Renal cortical epithelial cell (primary cell): Measurements from ENCODE around the gene ITGB8. TPM values are rescaled to one million over a fixed set of nuclear protein-coding genes. Genes with fewer than 3 reads are reported as not detected.

Experiments used
- DNase-seq: peaks from one replicate; pipeline ENCODE4 v3.0.0-alpha.2; 2011; ENCODE audit warnings: low read depth
- total RNA-seq: library from RNA; depleted of rRNA; stranded (reverse); fragments of >200 nt; gene quantifications from 2 replicates; pipeline ENCODE4 v1.2.3, GENCODE V29; 2014

ITGB8 gene
- total RNA-seq, 1 donor from 2014 or later: 257 TPM

- DNase-seq: no peak
Measured at GRCh38 chr7:20417675-20418382, 87.1 kb downstream of the ITGB8 start.

GRCh38 chr7:20424500-20424899 lies 93.8 kb downstream of the ITGB8 start:
- no peak for DNase-seq

- no peak for DNase-seq
Measured at GRCh38 chr7:20430664-20431063, 100.0 kb downstream of the ITGB8 start.

GRCh38 chr7:20431146-20431545 lies 100.4 kb downstream of the ITGB8 start:
- DNase-seq: no peak

- DNase-seq: no peak
Measured at GRCh38 chr7:20432071-20432470, 101.4 kb downstream of the ITGB8 start.

GRCh38 chr7:20435305-20435704 lies 104.6 kb downstream of the ITGB8 start:
- no peak for DNase-seq

GRCh38 chr7:20438248-20438647 lies 107.5 kb downstream of the ITGB8 start:
- peak; percentile 36 for DNase-seq

- no peak for DNase-seq
Measured at GRCh38 chr7:20438694-20439376, 108.1 kb downstream of the ITGB8 start.

- no peak for DNase-seq
Measured at GRCh38 chr7:20439416-20440185, 108.9 kb downstream of the ITGB8 start.

- peak; percentile 34 for DNase-seq
Measured at GRCh38 chr7:20440472-20441105, 109.9 kb downstream of the ITGB8 start.

- no peak for DNase-seq
Measured at GRCh38 chr7:20441346-20441745, 110.6 kb downstream of the ITGB8 start.

GRCh38 chr7:20441991-20442441 lies 111.3 kb downstream of the ITGB8 start:
- DNase-seq: no peak

- no peak for DNase-seq
Measured at GRCh38 chr7:20442951-20443350, 112.3 kb downstream of the ITGB8 start.

GRCh38 chr7:20444030-20444800 lies 113.5 kb downstream of the ITGB8 start:
- peak; percentile 10 for DNase-seq

- DNase-seq: no peak
Measured at GRCh38 chr7:20447021-20447650, 116.4 kb downstream of the ITGB8 start.

- no peak for DNase-seq
Measured at GRCh38 chr7:20449176-20449575, 118.5 kb downstream of the ITGB8 start.

GRCh38 chr7:20450536-20450935 lies 119.8 kb downstream of the ITGB8 start:
- no peak for DNase-seq

- no peak for DNase-seq
Measured at GRCh38 chr7:20454202-20454601, 123.5 kb downstream of the ITGB8 start.

GRCh38 chr7:20456701-20457100 lies 126.0 kb downstream of the ITGB8 start:
- no peak for DNase-seq

GRCh38 chr7:20458521-20458920 lies 127.8 kb downstream of the ITGB8 start:
- DNase-seq: no peak

GRCh38 chr7:20459419-20459818 lies 128.7 kb downstream of the ITGB8 start:
- no peak for DNase-seq
